Astrocyte (in vitro differentiated cells and primary cell): ENCODE results near the gene OR4N2. TPM values are rescaled to one million over a fixed set of nuclear protein-coding genes. Genes with fewer than 3 reads are reported as not detected.
"Not testable (repeated sequence)": the region's sequence is repeated elsewhere in the genome, so short reads cannot be mapped to it uniquely, and the experiment has no call there.

ENCODE experiments used
- DNase-seq: peaks from one replicate; pipeline ENCODE4 v3.0.0-alpha.2; 2010; ENCODE audit warnings: low read depth
- FAIRE-seq: peaks from 2 replicates; lab custom pipeline; 2011; peaks lifted over from hg19 to GRCh38; lab: Jason Lieb, UNC
- H2AFZ ChIP-seq: 2 replicates; pipeline ENCODE4 v1.6.0; 2012; ENCODE audit warnings: low read depth, low read length, inconsistent platforms
- H3K27ac ChIP-seq: 2 replicates; pipeline ENCODE4 v1.5.1; 2011; ENCODE audit warnings: low read depth, low read length, inconsistent platforms
- H3K27me3 ChIP-seq: 2 replicates; pipeline ENCODE4 v1.6.0; 2011; ENCODE audit warnings: low read length, inconsistent platforms; ENCODE audit not compliant: insufficient read depth
- H3K36me3 ChIP-seq: 2 replicates; pipeline ENCODE4 v1.5.1; 2011; ENCODE audit warnings: low read length, inconsistent platforms; ENCODE audit not compliant: insufficient read depth
- H3K4me1 ChIP-seq: 2 replicates; pipeline ENCODE4 v1.5.1; 2011; ENCODE audit warnings: low read length, inconsistent platforms; ENCODE audit not compliant: insufficient read depth
- H3K4me2 ChIP-seq: 2 replicates; pipeline ENCODE4 v1.6.0; 2012; ENCODE audit warnings: low read length, inconsistent platforms
- H3K4me3 ChIP-seq: 2 replicates; pipeline ENCODE4 v1.5.1; 2011; ENCODE audit warnings: low read depth, mild to moderate bottlenecking, low read length, inconsistent platforms; ENCODE audit not compliant: insufficient read depth
- H3K79me2 ChIP-seq: 2 replicates; pipeline ENCODE4 v1.6.0; 2012; ENCODE audit warnings: mild to moderate bottlenecking, low read length, inconsistent platforms; ENCODE audit not compliant: insufficient read depth
- H3K9ac ChIP-seq: 2 replicates; pipeline ENCODE4 v1.6.0; 2012; ENCODE audit warnings: mild to moderate bottlenecking, low read length, inconsistent platforms
- H3K9me3 ChIP-seq: 2 replicates; pipeline ENCODE4 v1.5.1; 2012; ENCODE audit warnings: low read depth, mild to moderate bottlenecking, low read length, inconsistent platforms; ENCODE audit not compliant: insufficient read depth
- H4K20me1 ChIP-seq: 2 replicates; pipeline ENCODE4 v1.6.0; 2012; ENCODE audit warnings: low read length, inconsistent platforms; ENCODE audit not compliant: insufficient read depth
- H3K27ac Mint-ChIP-seq: one replicate; pipeline ENCODE4 v1.8.0; 2021; ENCODE audit warnings: mild to moderate bottlenecking, mixed read lengths; ENCODE audit not compliant: unreplicated experiment
- H3K27me3 Mint-ChIP-seq: one replicate; pipeline ENCODE4 v1.8.0; 2021; ENCODE audit warnings: low read depth, mixed read lengths; ENCODE audit not compliant: unreplicated experiment
- H3K36me3 Mint-ChIP-seq: one replicate; pipeline ENCODE4 v1.8.0; 2021; ENCODE audit warnings: low read depth, mixed read lengths; ENCODE audit not compliant: unreplicated experiment
- H3K4me1 Mint-ChIP-seq: one replicate; pipeline ENCODE4 v1.8.0; 2021; ENCODE audit warnings: low read depth, mixed read lengths; ENCODE audit not compliant: unreplicated experiment
- H3K4me3 Mint-ChIP-seq: one replicate; pipeline ENCODE4 v1.8.0; 2021; ENCODE audit warnings: mild to moderate bottlenecking, moderate library complexity, mixed read lengths; ENCODE audit not compliant: unreplicated experiment
- H3K9me3 Mint-ChIP-seq: one replicate; pipeline ENCODE4 v1.8.0; 2021; ENCODE audit warnings: mild to moderate bottlenecking, mixed read lengths; ENCODE audit not compliant: unreplicated experiment
- CTCF ChIP-seq: IDR thresholded peaks from 2 replicates; pipeline ENCODE4 v1.5.1; 2011; ENCODE audit warnings: low read depth, mild to moderate bottlenecking, inconsistent platforms, low read length, moderate library complexity; ENCODE audit not compliant: insufficient read depth
- EZH2 ChIP-seq: IDR thresholded peaks from 2 replicates; pipeline ENCODE4 v1.6.1; 2012; ENCODE audit warnings: mild to moderate bottlenecking, low read length, inconsistent platforms; ENCODE audit not compliant: insufficient read depth
- total RNA-seq: library from RNA; stranded (reverse); gene quantifications from 2 replicates; pipeline ENCODE4 v1.2.1, GENCODE V29; 2021

Gene OR4N2
- total RNA-seq, 1 donor from 2014 or later: not detected

GRCh38 chr14:19819879-19820278, 16.3 kb downstream of the OR4N2 start:
- not testable (repeated sequence) for H3K4me2 ChIP-seq, FAIRE-seq, H3K79me2 ChIP-seq, DNase-seq, H3K9me3 ChIP-seq, H3K4me1 ChIP-seq, H3K4me3 ChIP-seq, H2AFZ ChIP-seq, H3K27ac Mint-ChIP-seq, H3K27ac ChIP-seq, H4K20me1 ChIP-seq, H3K27me3 ChIP-seq, H3K36me3 ChIP-seq, H3K4me3 Mint-ChIP-seq, H3K9me3 Mint-ChIP-seq, H3K9ac ChIP-seq, H3K4me1 Mint-ChIP-seq, H3K36me3 Mint-ChIP-seq, H3K27me3 Mint-ChIP-seq

- H2AFZ ChIP-seq: not testable (repeated sequence)
Measured at GRCh38 chr14:19821016-19821415, 17.4 kb downstream of the OR4N2 start.

GRCh38 chr14:19823178-19823577, 19.6 kb downstream of the OR4N2 start:
- Mint-ChIP-seq H3K36me3 (no peaks in the 10 kb centered on the region), H3K9me3 (no peaks in the 10 kb centered on the region), H3K27me3 (no peaks in the 10 kb centered on the region), H3K4me1 (no peaks in the 10 kb centered on the region), H3K27ac (no peak overlapping the region), H3K4me3 (no peak overlapping the region)
- Histone ChIP-seq H3K4me2 (no peak overlapping the region), H4K20me1 (no peaks in the 10 kb centered on the region), H3K4me1 (no peaks in the 10 kb centered on the region), H3K27ac (no peak overlapping the region), H3K36me3 (no peaks in the 10 kb centered on the region), H2AFZ (no peak overlapping the region), H3K27me3 (no peaks in the 10 kb centered on the region), H3K79me2 (no peaks in the 10 kb centered on the region), H3K9ac (no peak overlapping the region), H3K4me3 (no peak overlapping the region), H3K9me3 (peaks cover 10% of the 10 kb centered on the region)
- no peak for DNase-seq
- TF ChIP-seq CTCF (no peak), EZH2 (no peak)
- no peak for FAIRE-seq

More at GRCh38 chr14:19821016-19821415, 17.4 kb downstream of the OR4N2 start:
- not testable (repeated sequence) for FAIRE-seq, H3K27me3 ChIP-seq, H3K4me1 ChIP-seq, H4K20me1 ChIP-seq, H3K36me3 Mint-ChIP-seq, H3K27ac ChIP-seq, H3K9me3 ChIP-seq, H3K4me1 Mint-ChIP-seq, H3K4me2 ChIP-seq, H3K9ac ChIP-seq, DNase-seq, H3K27me3 Mint-ChIP-seq, H3K9me3 Mint-ChIP-seq, H3K36me3 ChIP-seq, H3K4me3 Mint-ChIP-seq, H3K4me3 ChIP-seq, H3K27ac Mint-ChIP-seq, H3K79me2 ChIP-seq

- Histone ChIP-seq H3K9ac (no peak overlapping the region), H3K4me1 (no peaks in the 10 kb centered on the region), H2AFZ (no peak overlapping the region), H4K20me1 (no peaks in the 10 kb centered on the region), H3K36me3 (no peaks in the 10 kb centered on the region), H3K4me2 (no peak overlapping the region), H3K4me3 (no peak overlapping the region), H3K27ac (no peak overlapping the region), H3K79me2 (no peaks in the 10 kb centered on the region), H3K27me3 (no peaks in the 10 kb centered on the region), H3K9me3 (peaks cover 10% of the 10 kb centered on the region)
- FAIRE-seq (no peak), DNase-seq (peak; percentile 2)
- Mint-ChIP-seq H3K4me1 (no peaks in the 10 kb centered on the region), H3K27ac (no peak overlapping the region), H3K9me3 (no peaks in the 10 kb centered on the region), H3K27me3 (no peaks in the 10 kb centered on the region), H3K36me3 (no peaks in the 10 kb centered on the region), H3K4me3 (no peak overlapping the region)
- TF ChIP-seq CTCF (no peak), EZH2 (no peak)
Measured at GRCh38 chr14:19823765-19824164, 20.2 kb downstream of the OR4N2 start.

GRCh38 chr14:19827626-19828244, 24.2 kb downstream of the OR4N2 start:
- not testable (repeated sequence) for H3K4me1 ChIP-seq, H3K36me3 ChIP-seq, H3K4me3 ChIP-seq, H3K9ac ChIP-seq, DNase-seq, H3K4me3 Mint-ChIP-seq, H3K36me3 Mint-ChIP-seq, H3K4me2 ChIP-seq, H3K79me2 ChIP-seq, H3K9me3 Mint-ChIP-seq, H3K27ac Mint-ChIP-seq, H2AFZ ChIP-seq, H3K27ac ChIP-seq, H3K4me1 Mint-ChIP-seq, H4K20me1 ChIP-seq, H3K27me3 ChIP-seq, FAIRE-seq, H3K27me3 Mint-ChIP-seq
- H3K9me3 ChIP-seq: peaks cover 15% of the 10 kb centered on the region
